H1 (cell line): ENCODE measurements around the gene GATC. TPM values are rescaled to one million over a fixed set of nuclear protein-coding genes. Genes with fewer than 3 reads are reported as not detected.

Experiments used
- CTCF ChIA-PET: fragments of 300-600 bp; sonication (Branson Sonifier 250); formaldehyde crosslinking; loops from one replicate; lab custom pipeline; 2021; ENCODE audit not compliant: partially characterized antibody; lab: Charles Lee
- POLR2A ChIA-PET: fragments of 300-600 bp; sonication (Branson Sonifier 250); formaldehyde crosslinking; loops from one replicate; lab custom pipeline; 2021; ENCODE audit warnings: inconsistent platforms; ENCODE audit not compliant: partially characterized antibody; lab: Charles Lee
- DNase-seq, 2 experiments: peaks; one replicate each; pipeline versions ENCODE4 v3.0.0 to v3.0.0-alpha.2; 2010 to 2022; ENCODE audit warnings: low spot score in 2 of 2, low read depth in 1 of 2, mixed read lengths in 1 of 2
- FAIRE-seq: peaks from 2 replicates; lab custom pipeline; 2011; peaks lifted over from hg19 to GRCh38; lab: Jason Lieb, UNC
- H2AFZ ChIP-seq: 2 replicates; pipeline ENCODE4 v1.8.1; 2012; ENCODE audit warnings: low read length, inconsistent platforms
- H2AK5ac ChIP-seq: 2 replicates; pipeline ENCODE4 v1.6.1; 2013; ENCODE audit warnings: low read depth, low read length
- H2BK120ac ChIP-seq: replicated peaks from 2 replicates; pipeline ENCODE3; 2013; ENCODE audit warnings: low read depth, low read length, inconsistent platforms
- H2BK12ac ChIP-seq: 2 replicates; pipeline ENCODE4 v1.6.1; 2013; ENCODE audit warnings: low read depth, low read length
- H2BK15ac ChIP-seq: 2 replicates; pipeline ENCODE4 v1.6.1; 2013; ENCODE audit warnings: low read length
- H2BK20ac ChIP-seq: 2 replicates; pipeline ENCODE4 v1.6.1; 2013; ENCODE audit warnings: low read length
- H2BK5ac ChIP-seq: 2 replicates; pipeline ENCODE4 v1.6.1; 2013; ENCODE audit warnings: low read depth, low read length
- H3K14ac ChIP-seq: 2 replicates; pipeline ENCODE4 v1.6.1; 2013; ENCODE audit warnings: inconsistent platforms; ENCODE audit not compliant: insufficient read length
- H3K18ac ChIP-seq: 2 replicates; pipeline ENCODE4 v1.6.1; 2013; ENCODE audit warnings: low read length; ENCODE audit errors: extremely low read depth
- H3K23ac ChIP-seq: 2 replicates; pipeline ENCODE4 v1.6.1; 2013; ENCODE audit warnings: inconsistent platforms; ENCODE audit not compliant: insufficient read length
- H3K23me2 ChIP-seq: 2 replicates; pipeline ENCODE4 v1.6.1; 2013; ENCODE audit warnings: low read depth, low read length
- H3K27ac ChIP-seq: 2 replicates; pipeline ENCODE4 v1.6.1; 2011; ENCODE audit warnings: low read depth, low read length, inconsistent platforms
- H3K27me3 ChIP-seq, 4 experiments: replicated peaks in 1 of 4; 1 replicate in 1 of 4; 2 replicates in 3 of 4; pipeline versions ENCODE4 v1.6.1 to v1.8.1; 2011 to 2013; ENCODE audit warnings: low read length in 3 of 4, mild to moderate bottlenecking in 3 of 4, inconsistent platforms in 2 of 4, mixed read lengths in 2 of 4, moderate library complexity in 1 of 4; ENCODE audit not compliant: control insufficient read depth in 3 of 4, insufficient read depth in 3 of 4; ENCODE audit errors: extremely low read depth in 1 of 4
- H3K36me3 ChIP-seq, 4 experiments: 2 replicates each; pipeline versions ENCODE4 v1.6.1 to v1.8.1; 2011 to 2013; ENCODE audit warnings: mild to moderate bottlenecking in 4 of 4, low read length in 3 of 4, moderate library complexity in 2 of 4, control low read depth in 1 of 4, inconsistent platforms in 1 of 4; ENCODE audit not compliant: insufficient read depth in 4 of 4, control insufficient read depth in 2 of 4
- H3K4ac ChIP-seq: replicated peaks from 2 replicates; pipeline ENCODE3; 2013; ENCODE audit warnings: low read length, low read depth, mixed read lengths, inconsistent platforms; ENCODE audit not compliant: insufficient read length
- H3K4me1 ChIP-seq, 4 experiments: replicated peaks in 1 of 4; 1 replicate in 1 of 4; 2 replicates in 3 of 4; pipeline versions ENCODE4 v1.6.1 to v1.8.1; 2011 to 2013; ENCODE audit warnings: low read length in 3 of 4, inconsistent platforms in 2 of 4, mixed read lengths in 1 of 4; ENCODE audit not compliant: insufficient read depth in 4 of 4, control insufficient read depth in 3 of 4
- H3K4me2 ChIP-seq, 2 experiments: 2 replicates each; pipeline versions ENCODE4 v1.6.1 to v1.8.1; 2011 to 2013; ENCODE audit warnings: low read depth in 2 of 2, low read length in 2 of 2, control low read depth in 1 of 2, inconsistent platforms in 1 of 2, mild to moderate bottlenecking in 1 of 2; ENCODE audit not compliant: insufficient read depth in 1 of 2
- H3K4me3 ChIP-seq, 4 experiments: fragments of 200-600, 300-600 bp in 1 of 4; sonication (generic), shearing (Covaris generic), sonication (Bioruptor Twin) in 1 of 4; 2 replicates each; pipeline versions ENCODE4 v1.5.1 to v1.8.1; 2011 to 2016; ENCODE audit warnings: low read length in 4 of 4, low read depth in 3 of 4, control low read depth in 2 of 4, inconsistent platforms in 2 of 4, mild to moderate bottlenecking in 2 of 4, mixed read lengths in 1 of 4, moderate library complexity in 1 of 4; ENCODE audit not compliant: insufficient read depth in 2 of 4; ENCODE audit errors: extremely low read depth in 1 of 4
- H3K56ac ChIP-seq: replicated peaks from 2 replicates; pipeline ENCODE3; 2013; ENCODE audit warnings: low read depth, mild to moderate bottlenecking, mixed read lengths, low read length, inconsistent platforms; ENCODE audit not compliant: insufficient read length
- H3K79me1 ChIP-seq: 2 replicates; pipeline ENCODE4 v1.6.1; 2013; ENCODE audit warnings: low read depth, low read length, control low read depth
- H3K79me2 ChIP-seq, 2 experiments: 2 replicates each; pipeline versions ENCODE4 v1.6.1 to v1.8.1; 2012 to 2013; ENCODE audit warnings: low read length in 2 of 2, mild to moderate bottlenecking in 2 of 2, inconsistent platforms in 1 of 2; ENCODE audit not compliant: insufficient read depth in 2 of 2, control insufficient read depth in 1 of 2
- H3K9ac ChIP-seq, 4 experiments: replicated peaks in 1 of 4; 1 replicate in 1 of 4; 2 replicates in 3 of 4; pipeline versions ENCODE4 v1.6.1 to v1.8.1; 2011 to 2013; ENCODE audit warnings: low read depth in 3 of 4, low read length in 3 of 4, control low read depth in 2 of 4, mild to moderate bottlenecking in 2 of 4, moderate library complexity in 2 of 4, inconsistent platforms in 1 of 4; ENCODE audit errors: extremely low read depth in 1 of 4
- H3K9me3 ChIP-seq, 2 experiments: 2 replicates each; pipeline versions ENCODE4 v1.6.1 to v1.8.1; 2012 to 2013; ENCODE audit warnings: mild to moderate bottlenecking in 2 of 2, moderate library complexity in 2 of 2, control low read depth in 1 of 2, inconsistent platforms in 1 of 2, low read depth in 1 of 2, low read length in 1 of 2, mixed read lengths in 1 of 2; ENCODE audit not compliant: insufficient read depth in 2 of 2
- H4K20me1 ChIP-seq, 2 experiments: replicated peaks in 1 of 2; 2 replicates each; pipeline versions ENCODE3 to v1.8.1; 2011 to 2013; ENCODE audit warnings: inconsistent platforms in 2 of 2, low read length in 2 of 2, mild to moderate bottlenecking in 1 of 2; ENCODE audit not compliant: insufficient read depth in 2 of 2, control insufficient read depth in 1 of 2
- H4K5ac ChIP-seq: 2 replicates; pipeline ENCODE4 v1.6.1; 2013; ENCODE audit warnings: low read length, low read depth, mixed read lengths, inconsistent platforms; ENCODE audit not compliant: insufficient read length
- H4K8ac ChIP-seq: 2 replicates; pipeline ENCODE4 v1.8.0; 2013; ENCODE audit warnings: mild to moderate bottlenecking, moderate library complexity, low read length, inconsistent platforms; ENCODE audit not compliant: insufficient read depth; ENCODE audit errors: extremely low read depth
- H4K91ac ChIP-seq: replicated peaks from 2 replicates; pipeline ENCODE3; 2013; ENCODE audit warnings: low read length, mixed read lengths, inconsistent platforms; ENCODE audit not compliant: insufficient read length
- EZH2 ChIP-seq: fragments of 200-600 bp; sonication (generic); IDR thresholded peaks from 2 replicates; pipeline ENCODE4 v1.7.1; 2012; ENCODE audit warnings: low read depth, mild to moderate bottlenecking, moderate library complexity, low read length, inconsistent platforms; ENCODE audit not compliant: severe bottlenecking
- WGBS, 2 experiments: shearing (Covaris generic) in 1 of 2; methylation state at CpG; one replicate each; pipeline versions ENCODE4 v1.1.6 to v1.1.7; 2013 to 2015; ENCODE audit warnings: low lambda C conversion rate in 2 of 2, mixed read lengths in 2 of 2, inconsistent platforms in 1 of 2, low coverage in 1 of 2, missing lambda C conversion rate in 1 of 2; ENCODE audit not compliant: insufficient replicate concordance in 2 of 2, insufficient coverage in 1 of 2, insufficient read length in 1 of 2; ENCODE audit errors: extremely low coverage in 1 of 2, missing lambda C conversion rate in 1 of 2; 5-methylcytosine and 5-hydroxymethylcytosine counted together
- polyA plus RNA-seq, 7 experiments: library from polyadenylated mRNA; depleted of rRNA in 3 of 7; stranded (reverse) in 5 of 7; unstranded in 2 of 7; fragments of >200 nt in 5 of 7; fragments of 200-250 nt in 2 of 7; gene quantifications; 1 replicate in 5 of 7; 2 replicates in 1 of 7; 4 replicates in 1 of 7; pipeline versions ENCODE4 v1.2.1 to v1.2.3, GENCODE V29; 2011 to 2013; ENCODE audit warnings: missing spikeins in 2 of 7, mixed read lengths in 2 of 7
- total RNA-seq: library from RNA; stranded (reverse); fragmentation: NEBNext Ultra II Directional; extraction: Animal tissue kit (Norgen Biotek cat#: 25700); gene quantifications from 2 replicates; pipeline ENCODE4 v1.2.1, GENCODE V29; 2021

GATC gene
- total and polyA plus RNA-seq, 2 of the 8 experiments (the other 6 are each of a cell fraction or from before 2014, with no cell fraction given), result 13.2 to 30.4 TPM

DNA sequence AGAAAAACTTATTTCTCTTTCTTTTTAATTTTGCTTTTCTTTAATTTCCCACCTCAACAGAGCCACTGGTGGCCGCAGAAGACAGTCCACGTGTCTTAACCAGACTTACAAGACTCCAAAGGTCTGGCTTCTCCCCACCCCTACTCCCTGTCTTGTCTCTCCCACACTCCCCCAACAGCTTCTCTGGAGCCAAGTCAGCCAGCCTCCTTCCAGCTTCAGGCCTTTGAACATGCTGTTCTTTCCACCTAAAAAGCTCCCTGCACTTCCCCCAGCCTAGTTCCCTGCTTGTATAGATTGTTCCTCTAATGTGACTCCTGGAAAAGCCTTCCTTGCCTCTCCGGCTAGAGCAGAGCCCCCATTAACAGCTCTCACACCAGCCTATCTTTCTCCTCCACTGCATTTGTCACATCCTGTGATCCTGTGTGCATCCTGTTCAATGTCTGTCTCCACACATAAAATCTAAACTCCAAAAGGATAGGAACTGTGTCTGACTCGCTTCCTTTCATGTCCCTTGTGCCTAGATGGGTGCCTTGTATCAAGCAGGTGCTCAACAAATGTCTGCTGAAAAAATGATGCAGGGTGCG lies 41.9 kb downstream of the GATC start:
- Histone ChIP-seq H3K9ac (no peak overlapping the region), H3K4ac (no peak overlapping the region), H3K79me1 (peaks cover 2% of the 10 kb centered on the region; the same call in 1 of the 2 replicates), H3K56ac (no peak overlapping the region), H3K18ac (no peak overlapping the region), H3K14ac (no peak overlapping the region), H2BK15ac (no peak overlapping the region), H2AK5ac (no peak overlapping the region), H4K8ac (no peak overlapping the region), H4K91ac (no peak overlapping the region), H3K9me3 (no peaks in the 10 kb centered on the region; a peak in 1 of 4 replicates), H3K36me3 (peaks cover 0 to 2% (median 0%) of the 10 kb centered on the region in 4 experiments; a peak in 2 of 8 replicates), H3K23me2 (no peaks in the 10 kb centered on the region), H2BK5ac (no peak overlapping the region), H3K79me2 (no peaks in the 10 kb centered on the region), H3K27me3 (no peaks in the 10 kb centered on the region; a peak in 1 of 7 replicates), H3K4me3 (no peak overlapping the region), H2AFZ (no peak overlapping the region), H3K4me2 (no peak overlapping the region), H3K23ac (no peak overlapping the region), H3K4me1 (no peaks in the 10 kb centered on the region), H2BK120ac (no peak overlapping the region), H4K5ac (no peak overlapping the region), H3K27ac (no peak overlapping the region), H4K20me1 (no peaks in the 10 kb centered on the region), H2BK12ac (no peak overlapping the region), H2BK20ac (no peak overlapping the region)
- CTCF ChIA-PET, result interaction anchor here (6.6 kb wide), 1 partner anchor 20 kb away, joined by 47 read pairs; the partner anchor contains the start of gene SRSF9
- DNase-seq (no peak), FAIRE-seq (no peak)
- 75% methylated on average over 5 of the region's 5 CpGs; no CpG with 5 or more reads in 1 of the 2 experiments for WGBS, 2 experiments
- POLR2A ChIA-PET, result interaction anchor here (1.1 to 1.4 kb wide), 2 partner anchors 13 to 34 kb away, joined by 3 read pairs; no protein-coding TSS in a partner anchor
- no peak for TF ChIP-seq EZH2
